NCI-H524 (cell line): ENCODE results near the gene TNFRSF19.

Experiments used
- DNase-seq, 2 experiments: peaks; one replicate each; lab custom pipeline; 2025; lab: John Stamatoyannopoulos, UW

Gene TNFRSF19

GRCh38 chr13:23628765-23629565 lies 58.8 kb downstream of the TNFRSF19 start:
- DNase-seq: no peak

GRCh38 chr13:23629566-23630272 lies 59.5 kb downstream of the TNFRSF19 start:
- DNase-seq: no peak

- DNase-seq: peak; percentile 95 to 97
Observed at GRCh38 chr13:23630349-23631093, 60.3 kb downstream of the TNFRSF19 start.

GRCh38 chr13:23631311-23632047 lies 61.3 kb downstream of the TNFRSF19 start:
- no peak for DNase-seq

GRCh38 chr13:23632048-23632582 lies 61.9 kb downstream of the TNFRSF19 start:
- DNase-seq: peak in 1 of 2 experiments; percentile 44

- no peak for DNase-seq
Observed at GRCh38 chr13:23632741-23633140, 62.5 kb downstream of the TNFRSF19 start.

GRCh38 chr13:23634897-23635296 lies 64.7 kb downstream of the TNFRSF19 start:
- DNase-seq: no peak

GRCh38 chr13:23636360-23636759 lies 66.1 kb downstream of the TNFRSF19 start:
- no peak for DNase-seq

GRCh38 chr13:23637829-23638228 lies 67.6 kb downstream of the TNFRSF19 start:
- peak; percentile 67 to 80 for DNase-seq

- no peak for DNase-seq
Observed at GRCh38 chr13:23639674-23640073, 69.5 kb downstream of the TNFRSF19 start.

GRCh38 chr13:23642110-23642509 lies 71.9 kb downstream of the TNFRSF19 start:
- no peak for DNase-seq

GRCh38 chr13:23643338-23644125 lies 73.3 kb downstream of the TNFRSF19 start:
- no peak for DNase-seq

GRCh38 chr13:23644126-23644419 lies 73.9 kb downstream of the TNFRSF19 start:
- no peak for DNase-seq

- no peak for DNase-seq
Observed at GRCh38 chr13:23644527-23645138, 74.4 kb downstream of the TNFRSF19 start.

GRCh38 chr13:23645851-23646250 lies 75.6 kb downstream of the TNFRSF19 start:
- DNase-seq: no peak

- DNase-seq: no peak
Observed at GRCh38 chr13:23651439-23651838, 81.2 kb downstream of the TNFRSF19 start.

- DNase-seq: no peak
Observed at GRCh38 chr13:23651887-23652286, 81.7 kb downstream of the TNFRSF19 start.

- no peak for DNase-seq
Observed at GRCh38 chr13:23652909-23653726, 82.9 kb downstream of the TNFRSF19 start.
